ENCODE results near the gene FGD2. TPM values are rescaled to one million over a fixed set of nuclear protein-coding genes. Genes with fewer than 3 reads are reported as not detected.

The FGD2 gene
- total and polyA plus RNA-seq, 2 experiments from 2014 or later, result 0.13 to 0.14 TPM

DNA sequence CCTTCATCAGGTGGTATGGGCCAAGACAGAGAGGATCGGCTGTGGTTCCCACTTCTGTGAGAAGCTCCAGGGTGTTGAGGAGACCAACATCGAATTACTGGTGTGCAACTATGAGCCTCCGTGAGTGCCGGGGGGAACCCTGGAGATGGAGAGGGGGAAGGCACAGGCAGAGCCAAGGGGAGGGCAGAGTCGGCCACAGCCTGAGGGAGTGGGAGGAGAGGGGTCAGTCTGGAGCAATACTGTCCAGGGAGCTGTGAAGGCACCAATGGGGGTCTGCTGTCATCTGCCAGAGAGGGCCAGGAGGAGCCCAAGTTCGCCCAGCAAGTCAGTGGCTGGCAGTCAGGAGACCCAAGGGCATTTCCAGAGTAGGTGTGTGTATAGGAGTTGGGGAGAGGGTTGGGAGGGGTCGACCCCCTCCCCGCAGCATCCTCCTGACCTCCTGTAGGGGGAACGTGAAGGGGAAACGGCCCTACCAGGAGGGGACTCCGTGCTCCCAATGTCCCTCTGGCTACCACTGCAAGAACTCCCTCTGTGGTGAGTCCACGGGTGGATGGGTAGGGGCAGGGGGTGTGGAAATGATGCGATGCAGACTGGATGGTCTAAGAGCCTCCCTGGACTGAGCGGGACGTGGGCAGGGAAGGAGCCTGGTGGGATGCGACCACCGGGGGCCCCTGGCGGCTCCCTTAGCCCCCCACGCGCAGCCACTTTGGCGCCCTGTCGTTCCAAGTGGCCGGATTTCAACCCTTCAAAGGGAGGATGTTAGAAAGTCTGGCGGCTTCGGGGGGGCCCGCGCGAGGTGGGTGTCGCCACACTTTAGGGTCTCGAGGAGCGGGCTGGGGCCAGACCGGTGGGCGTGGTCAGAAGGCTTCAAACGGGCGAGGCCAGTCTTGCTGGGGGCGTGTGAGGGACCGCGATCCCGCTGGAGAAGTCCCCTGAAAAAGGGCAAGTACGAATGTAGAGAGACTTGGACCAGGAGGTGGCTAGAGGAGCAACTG, 43.7 kb upstream of the FGD2 start:
- Histone ChIP-seq H3K27ac (ENCODE audit: low read depth) (no peak overlapping the region), H3K27me3 (ENCODE audit: insufficient read depth) (no peaks in the 10 kb centered on the region), H2AFZ (no peak overlapping the region), H3F3A (replicated peaks; ENCODE audit: low read depth) (no peaks in the 10 kb centered on the region), H3K4me1 (ENCODE audit: insufficient read depth) (no peaks in the 10 kb centered on the region; the same call in 1 of the 2 replicates), H3K9me2 (ENCODE audit: insufficient read depth) (no peaks in the 10 kb centered on the region), H3K36me3 (ENCODE audit: insufficient read depth) (no peaks in the 10 kb centered on the region), H3K79me2 (replicated peaks; ENCODE audit: insufficient read depth) (no peaks in the 10 kb centered on the region), H3K4me3 (no peak overlapping the region), H3K4me2 (no peak overlapping the region), H4K20me1 (replicated peaks; ENCODE audit: insufficient read depth) (no peaks in the 10 kb centered on the region; the same call in 1 of the 2 replicates)
- H3K27me3 Mint-ChIP-seq (ENCODE audit: insufficient read depth, low read depth, poor library complexity), result peaks cover 5% of the 10 kb centered on the region
- H3K9me3 Mint-ChIP-seq, result no peaks in the 10 kb centered on the region
- DNase-seq (ENCODE audit: low spot score) (no peak), ATAC-seq (no peak)
- no peak overlapping the region for H3K27ac Mint-ChIP-seq
- no peaks in the 10 kb centered on the region for H3K36me3 Mint-ChIP-seq (ENCODE audit: low read depth)
- H3K4me3 Mint-ChIP-seq, result no peak overlapping the region
- TF ChIP-seq, protein P1, sequence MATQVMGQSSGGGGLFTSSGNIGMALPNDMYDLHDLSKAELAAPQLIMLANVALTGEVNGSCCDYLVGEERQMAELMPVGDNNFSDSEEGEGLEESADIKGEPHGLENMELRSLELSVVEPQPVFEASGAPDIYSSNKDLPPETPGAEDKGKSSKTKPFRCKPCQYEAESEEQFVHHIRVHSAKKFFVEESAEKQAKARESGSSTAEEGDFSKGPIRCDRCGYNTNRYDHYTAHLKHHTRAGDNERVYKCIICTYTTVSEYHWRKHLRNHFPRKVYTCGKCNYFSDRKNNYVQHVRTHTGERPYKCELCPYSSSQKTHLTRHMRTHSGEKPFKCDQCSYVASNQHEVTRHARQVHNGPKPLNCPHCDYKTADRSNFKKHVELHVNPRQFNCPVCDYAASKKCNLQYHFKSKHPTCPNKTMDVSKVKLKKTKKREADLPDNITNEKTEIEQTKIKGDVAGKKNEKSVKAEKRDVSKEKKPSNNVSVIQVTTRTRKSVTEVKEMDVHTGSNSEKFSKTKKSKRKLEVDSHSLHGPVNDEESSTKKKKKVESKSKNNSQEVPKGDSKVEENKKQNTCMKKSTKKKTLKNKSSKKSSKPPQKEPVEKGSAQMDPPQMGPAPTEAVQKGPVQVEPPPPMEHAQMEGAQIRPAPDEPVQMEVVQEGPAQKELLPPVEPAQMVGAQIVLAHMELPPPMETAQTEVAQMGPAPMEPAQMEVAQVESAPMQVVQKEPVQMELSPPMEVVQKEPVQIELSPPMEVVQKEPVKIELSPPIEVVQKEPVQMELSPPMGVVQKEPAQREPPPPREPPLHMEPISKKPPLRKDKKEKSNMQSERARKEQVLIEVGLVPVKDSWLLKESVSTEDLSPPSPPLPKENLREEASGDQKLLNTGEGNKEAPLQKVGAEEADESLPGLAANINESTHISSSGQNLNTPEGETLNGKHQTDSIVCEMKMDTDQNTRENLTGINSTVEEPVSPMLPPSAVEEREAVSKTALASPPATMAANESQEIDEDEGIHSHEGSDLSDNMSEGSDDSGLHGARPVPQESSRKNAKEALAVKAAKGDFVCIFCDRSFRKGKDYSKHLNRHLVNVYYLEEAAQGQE (IDR thresholded peaks at IDR 0.05; ENCODE audit: unreplicated experiment), result no peak
- no peak for TF ChIP-seq ZNF114 (CRISPR knock-in tag; IDR thresholded peaks at IDR 0.05)
- no peak for TF ChIP-seq CREB1 (CRISPR knock-in tag; IDR thresholded peaks at IDR 0.05; ENCODE audit: low read depth)
- TF ChIP-seq JUNB (IDR thresholded peaks at IDR 0.05; ENCODE audit: unreplicated experiment), result no peak
- no peak for TF ChIP-seq EZH2phosphoT487 (IDR thresholded peaks at IDR 0.05; ENCODE audit: unreplicated experiment)
- TF ChIP-seq, protein P2, sequence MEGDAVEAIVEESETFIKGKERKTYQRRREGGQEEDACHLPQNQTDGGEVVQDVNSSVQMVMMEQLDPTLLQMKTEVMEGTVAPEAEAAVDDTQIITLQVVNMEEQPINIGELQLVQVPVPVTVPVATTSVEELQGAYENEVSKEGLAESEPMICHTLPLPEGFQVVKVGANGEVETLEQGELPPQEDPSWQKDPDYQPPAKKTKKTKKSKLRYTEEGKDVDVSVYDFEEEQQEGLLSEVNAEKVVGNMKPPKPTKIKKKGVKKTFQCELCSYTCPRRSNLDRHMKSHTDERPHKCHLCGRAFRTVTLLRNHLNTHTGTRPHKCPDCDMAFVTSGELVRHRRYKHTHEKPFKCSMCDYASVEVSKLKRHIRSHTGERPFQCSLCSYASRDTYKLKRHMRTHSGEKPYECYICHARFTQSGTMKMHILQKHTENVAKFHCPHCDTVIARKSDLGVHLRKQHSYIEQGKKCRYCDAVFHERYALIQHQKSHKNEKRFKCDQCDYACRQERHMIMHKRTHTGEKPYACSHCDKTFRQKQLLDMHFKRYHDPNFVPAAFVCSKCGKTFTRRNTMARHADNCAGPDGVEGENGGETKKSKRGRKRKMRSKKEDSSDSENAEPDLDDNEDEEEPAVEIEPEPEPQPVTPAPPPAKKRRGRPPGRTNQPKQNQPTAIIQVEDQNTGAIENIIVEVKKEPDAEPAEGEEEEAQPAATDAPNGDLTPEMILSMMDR (conservative IDR thresholded peaks at IDR 0.05; ENCODE audit: low read depth in 2 of 2), result no peak
- TF ChIP-seq STAT1 (IDR thresholded peaks at IDR 0.05; ENCODE audit: unreplicated experiment), result no peak
- TF ChIP-seq, protein P3, sequence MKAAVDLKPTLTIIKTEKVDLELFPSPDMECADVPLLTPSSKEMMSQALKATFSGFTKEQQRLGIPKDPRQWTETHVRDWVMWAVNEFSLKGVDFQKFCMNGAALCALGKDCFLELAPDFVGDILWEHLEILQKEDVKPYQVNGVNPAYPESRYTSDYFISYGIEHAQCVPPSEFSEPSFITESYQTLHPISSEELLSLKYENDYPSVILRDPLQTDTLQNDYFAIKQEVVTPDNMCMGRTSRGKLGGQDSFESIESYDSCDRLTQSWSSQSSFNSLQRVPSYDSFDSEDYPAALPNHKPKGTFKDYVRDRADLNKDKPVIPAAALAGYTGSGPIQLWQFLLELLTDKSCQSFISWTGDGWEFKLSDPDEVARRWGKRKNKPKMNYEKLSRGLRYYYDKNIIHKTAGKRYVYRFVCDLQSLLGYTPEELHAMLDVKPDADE (IDR thresholded peaks at IDR 0.05), result no peak
- H3K4me1 Mint-ChIP-seq, result peaks cover 20% of the 10 kb centered on the region
